ENCODE data around the gene LAMA1. TPM values are rescaled to one million over a fixed set of nuclear protein-coding genes. Genes with fewer than 3 reads are reported as not detected.
"Not testable (repeated sequence)": the region's sequence is repeated elsewhere in the genome, so short reads cannot be mapped to it uniquely, and the experiment has no call there.

Gene LAMA1
- total RNA-seq (2014; rRNA removed; shearing (Covaris generic)) = 17.2 and 17.5 TPM in 2 replicates

GRCh38 chr18:7117390-7118355, at the start of gene LAMA1:
Gene LAMA1, minus strand, starts transcription at chr18:7117797. Its CDS starts 77 bp downstream, at chr18:7117720.
- no peaks in the 10 kb centered on the region for H3K36me3 ChIP-seq (replicated peaks; ENCODE audit: control insufficient read depth, insufficient read depth, low read length)
- DNase-seq = peak; percentile 95
- H3K4me3 ChIP-seq (ENCODE audit: insufficient read depth, low read depth, low read length) = peak within 1 kb of the TSS; percentile 72
- peaks cover 19% of the 10 kb centered on the region for H3K27me3 ChIP-seq (ENCODE audit: control insufficient read depth, insufficient read depth, low read length)

- Histone ChIP-seq H3K36me3 (replicated peaks; ENCODE audit: control insufficient read depth, insufficient read depth, low read length) (no peaks in the 10 kb centered on the region), H3K27me3 (ENCODE audit: control insufficient read depth, insufficient read depth, low read length) (no peaks in the 10 kb centered on the region), H3K4me3 (ENCODE audit: insufficient read depth, low read depth, low read length) (no peak overlapping the region)
- DNase-seq = no peak
These were observed 48.3 kb upstream of the LAMA1 start for GRCh38 chr18:7165846-7166393.

- DNase-seq = no peak
- Histone ChIP-seq H3K4me3 (ENCODE audit: insufficient read depth, low read depth, low read length) (no peak overlapping the region), H3K27me3 (ENCODE audit: control insufficient read depth, insufficient read depth, low read length) (no peaks in the 10 kb centered on the region), H3K36me3 (replicated peaks; ENCODE audit: control insufficient read depth, insufficient read depth, low read length) (no peaks in the 10 kb centered on the region)
These were observed 46.9 kb upstream of the LAMA1 start for GRCh38 chr18:7164323-7165004.

- H3K36me3 ChIP-seq (replicated peaks; ENCODE audit: control insufficient read depth, insufficient read depth, low read length) = no peaks in the 10 kb centered on the region
- DNase-seq = no peak
- H3K4me3 ChIP-seq (ENCODE audit: insufficient read depth, low read depth, low read length) = no peak overlapping the region
- H3K27me3 ChIP-seq (ENCODE audit: control insufficient read depth, insufficient read depth, low read length) = no peaks in the 10 kb centered on the region
These were observed 40.6 kb upstream of the LAMA1 start for GRCh38 chr18:7158216-7158615.

- no peak overlapping the region for H3K4me3 ChIP-seq (ENCODE audit: insufficient read depth, low read depth, low read length)
- DNase-seq = no peak
- no peaks in the 10 kb centered on the region for H3K27me3 ChIP-seq (ENCODE audit: control insufficient read depth, insufficient read depth, low read length)
- no peaks in the 10 kb centered on the region for H3K36me3 ChIP-seq (replicated peaks; ENCODE audit: control insufficient read depth, insufficient read depth, low read length)
These were observed 40.2 kb upstream of the LAMA1 start for GRCh38 chr18:7157760-7158159.

- DNase-seq = no peak
- Histone ChIP-seq H3K27me3 (ENCODE audit: control insufficient read depth, insufficient read depth, low read length) (no peaks in the 10 kb centered on the region), H3K4me3 (ENCODE audit: insufficient read depth, low read depth, low read length) (no peak overlapping the region), H3K36me3 (replicated peaks; ENCODE audit: control insufficient read depth, insufficient read depth, low read length) (no peaks in the 10 kb centered on the region)
These were observed 38.3 kb upstream of the LAMA1 start for GRCh38 chr18:7155887-7156286.

- Histone ChIP-seq H3K36me3 (replicated peaks; ENCODE audit: control insufficient read depth, insufficient read depth, low read length) (no peaks in the 10 kb centered on the region), H3K4me3 (ENCODE audit: insufficient read depth, low read depth, low read length) (no peak overlapping the region), H3K27me3 (ENCODE audit: control insufficient read depth, insufficient read depth, low read length) (no peaks in the 10 kb centered on the region)
- no peak for DNase-seq
These were observed 37.5 kb upstream of the LAMA1 start for GRCh38 chr18:7155092-7155491.

- no peaks in the 10 kb centered on the region for H3K36me3 ChIP-seq (replicated peaks; ENCODE audit: control insufficient read depth, insufficient read depth, low read length)
- no peak for DNase-seq
- H3K27me3 ChIP-seq (ENCODE audit: control insufficient read depth, insufficient read depth, low read length) = no peaks in the 10 kb centered on the region
- H3K4me3 ChIP-seq (ENCODE audit: insufficient read depth, low read depth, low read length) = no peak overlapping the region
These were observed 34.8 kb upstream of the LAMA1 start for GRCh38 chr18:7152440-7152839.

- Histone ChIP-seq H3K4me3 (ENCODE audit: insufficient read depth, low read depth, low read length) (no peak overlapping the region), H3K36me3 (replicated peaks; ENCODE audit: control insufficient read depth, insufficient read depth, low read length) (no peaks in the 10 kb centered on the region), H3K27me3 (ENCODE audit: control insufficient read depth, insufficient read depth, low read length) (no peaks in the 10 kb centered on the region)
- no peak for DNase-seq
These were observed 29.8 kb upstream of the LAMA1 start for GRCh38 chr18:7147399-7147798.

- DNase-seq = no peak
- Histone ChIP-seq H3K27me3 (ENCODE audit: control insufficient read depth, insufficient read depth, low read length) (no peaks in the 10 kb centered on the region), H3K4me3 (ENCODE audit: insufficient read depth, low read depth, low read length) (no peak overlapping the region), H3K36me3 (replicated peaks; ENCODE audit: control insufficient read depth, insufficient read depth, low read length) (no peaks in the 10 kb centered on the region)
These were observed 28.5 kb upstream of the LAMA1 start for GRCh38 chr18:7146067-7146466.

GRCh38 chr18:7144921-7145320, 27.3 kb upstream of the LAMA1 start:
- not testable (repeated sequence) for H3K36me3 ChIP-seq (replicated peaks; ENCODE audit: control insufficient read depth, insufficient read depth, low read length); DNase-seq; H3K27me3 ChIP-seq (ENCODE audit: control insufficient read depth, insufficient read depth, low read length); H3K4me3 ChIP-seq (ENCODE audit: insufficient read depth, low read depth, low read length)

GRCh38 chr18:7141287-7141686, 23.7 kb upstream of the LAMA1 start:
- Histone ChIP-seq H3K4me3 (ENCODE audit: insufficient read depth, low read depth, low read length) (no peak overlapping the region), H3K36me3 (replicated peaks; ENCODE audit: control insufficient read depth, insufficient read depth, low read length) (no peaks in the 10 kb centered on the region), H3K27me3 (ENCODE audit: control insufficient read depth, insufficient read depth, low read length) (no peaks in the 10 kb centered on the region)
- DNase-seq = no peak

GRCh38 chr18:7139409-7139808, 21.8 kb upstream of the LAMA1 start:
- Histone ChIP-seq H3K36me3 (replicated peaks; ENCODE audit: control insufficient read depth, insufficient read depth, low read length) (no peaks in the 10 kb centered on the region), H3K4me3 (ENCODE audit: insufficient read depth, low read depth, low read length) (no peak overlapping the region), H3K27me3 (ENCODE audit: control insufficient read depth, insufficient read depth, low read length) (no peaks in the 10 kb centered on the region)
- no peak for DNase-seq

GRCh38 chr18:7133181-7133580, 15.6 kb upstream of the LAMA1 start:
- Histone ChIP-seq H3K4me3 (ENCODE audit: insufficient read depth, low read depth, low read length) (no peak overlapping the region), H3K27me3 (ENCODE audit: control insufficient read depth, insufficient read depth, low read length) (no peaks in the 10 kb centered on the region), H3K36me3 (replicated peaks; ENCODE audit: control insufficient read depth, insufficient read depth, low read length) (no peaks in the 10 kb centered on the region)
- DNase-seq = no peak
